Measurements from ENCODE around the gene LRRD1.

The LRRD1 gene

DNA sequence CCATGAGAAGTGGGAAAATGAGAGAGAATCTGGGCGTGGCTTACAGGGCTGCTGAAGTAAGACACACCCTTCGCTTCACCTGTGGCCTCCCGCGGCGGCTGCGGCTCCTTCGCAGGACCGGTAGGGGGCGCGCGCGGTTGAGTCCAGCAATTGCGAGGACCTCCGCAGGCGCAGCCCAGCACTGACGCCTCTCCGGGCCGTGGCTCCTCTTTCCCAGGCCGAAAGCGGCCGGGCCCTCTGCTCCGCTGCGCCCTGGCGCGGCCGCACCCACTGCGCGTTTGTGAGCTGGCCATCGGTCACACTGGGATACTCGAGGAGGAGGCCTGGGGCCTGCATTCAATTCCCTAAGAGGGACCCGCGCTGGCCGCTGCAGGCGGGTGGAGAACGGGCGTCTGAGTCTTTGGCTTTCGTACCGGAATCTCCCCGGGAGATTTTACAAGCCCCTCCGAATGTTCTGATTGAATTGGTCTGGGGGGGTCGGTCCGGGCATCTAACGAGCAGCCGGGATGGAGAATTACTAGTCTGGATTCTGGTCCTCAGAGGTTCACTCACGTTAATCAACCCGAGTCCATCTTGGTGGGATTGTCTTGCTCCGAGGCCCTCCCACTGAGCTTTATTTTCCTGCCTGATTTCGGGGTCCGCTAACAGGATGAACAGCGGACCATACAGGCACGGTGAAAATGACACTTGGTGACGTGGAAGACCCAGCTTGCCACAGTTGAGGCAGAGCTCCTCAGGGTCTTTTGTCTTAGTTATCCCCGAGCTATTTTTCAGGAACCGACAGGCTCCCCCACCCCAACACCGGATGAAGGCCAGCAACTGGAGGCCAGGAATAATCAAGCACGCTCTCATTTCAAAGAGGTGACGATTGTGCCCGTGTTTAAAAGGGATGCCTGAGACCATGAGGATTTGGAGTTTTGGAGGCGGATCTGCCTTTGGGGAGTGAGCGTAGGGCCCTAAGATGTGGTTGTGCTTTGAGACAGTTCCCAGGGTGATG, at the start of gene LRRD1:
Gene LRRD1, minus strand, starts transcription at position 215 of the 997 bp plus-strand sequence. CDS start 13,940 bp downstream, outside the sequence.
- Mint-ChIP-seq H3K27ac (no peak within 1 kb of the TSS), H3K27me3 (ENCODE audit: low read depth, poor library complexity) (peaks cover 8% of the 10 kb centered on the region), H3K4me3 (peak within 1 kb of the TSS; percentile 74), H3K36me3 (ENCODE audit: low read depth) (peaks cover 7% of the 10 kb centered on the region), H3K9me3 (peaks cover 38% of the 10 kb centered on the region), H3K4me1 (peaks cover 9% of the 10 kb centered on the region)
- TF ChIP-seq, protein P1, sequence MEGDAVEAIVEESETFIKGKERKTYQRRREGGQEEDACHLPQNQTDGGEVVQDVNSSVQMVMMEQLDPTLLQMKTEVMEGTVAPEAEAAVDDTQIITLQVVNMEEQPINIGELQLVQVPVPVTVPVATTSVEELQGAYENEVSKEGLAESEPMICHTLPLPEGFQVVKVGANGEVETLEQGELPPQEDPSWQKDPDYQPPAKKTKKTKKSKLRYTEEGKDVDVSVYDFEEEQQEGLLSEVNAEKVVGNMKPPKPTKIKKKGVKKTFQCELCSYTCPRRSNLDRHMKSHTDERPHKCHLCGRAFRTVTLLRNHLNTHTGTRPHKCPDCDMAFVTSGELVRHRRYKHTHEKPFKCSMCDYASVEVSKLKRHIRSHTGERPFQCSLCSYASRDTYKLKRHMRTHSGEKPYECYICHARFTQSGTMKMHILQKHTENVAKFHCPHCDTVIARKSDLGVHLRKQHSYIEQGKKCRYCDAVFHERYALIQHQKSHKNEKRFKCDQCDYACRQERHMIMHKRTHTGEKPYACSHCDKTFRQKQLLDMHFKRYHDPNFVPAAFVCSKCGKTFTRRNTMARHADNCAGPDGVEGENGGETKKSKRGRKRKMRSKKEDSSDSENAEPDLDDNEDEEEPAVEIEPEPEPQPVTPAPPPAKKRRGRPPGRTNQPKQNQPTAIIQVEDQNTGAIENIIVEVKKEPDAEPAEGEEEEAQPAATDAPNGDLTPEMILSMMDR (IDR thresholded peaks at IDR 0.05) = peak; percentile 91
- DNase-seq = peak; percentile 88

DNA sequence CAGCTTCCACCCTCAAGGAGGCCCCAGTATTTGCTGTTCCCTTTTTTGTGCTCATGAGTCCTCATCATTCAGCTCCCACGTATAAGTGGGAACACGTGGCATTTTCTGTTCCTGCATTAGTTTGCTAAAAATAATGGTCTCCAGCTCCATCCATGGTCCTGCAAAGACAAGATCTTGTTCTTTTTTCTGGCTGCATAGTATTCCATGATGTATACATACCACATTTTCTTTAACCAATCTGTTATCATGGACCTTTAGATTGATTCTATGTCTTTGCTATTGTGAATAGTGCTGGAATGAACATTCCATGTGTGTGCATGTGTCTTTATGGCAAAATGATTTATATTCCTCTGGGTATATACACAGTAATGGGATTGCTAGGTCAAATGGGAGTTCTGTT, 49.8 kb upstream of the LRRD1 start:
- H3K9me3 Mint-ChIP-seq = peaks cover 8% of the 10 kb centered on the region
- TF ChIP-seq, protein P1 (IDR thresholded peaks at IDR 0.05) = no peak
- H3K4me3 Mint-ChIP-seq = no peak overlapping the region
- no peaks in the 10 kb centered on the region for H3K4me1 Mint-ChIP-seq
- H3K27ac Mint-ChIP-seq = no peak overlapping the region
- peaks cover 3% of the 10 kb centered on the region for H3K27me3 Mint-ChIP-seq (ENCODE audit: low read depth, poor library complexity)
- no peak for DNase-seq
- peaks cover 75% of the 10 kb centered on the region for H3K36me3 Mint-ChIP-seq (ENCODE audit: low read depth)

DNA sequence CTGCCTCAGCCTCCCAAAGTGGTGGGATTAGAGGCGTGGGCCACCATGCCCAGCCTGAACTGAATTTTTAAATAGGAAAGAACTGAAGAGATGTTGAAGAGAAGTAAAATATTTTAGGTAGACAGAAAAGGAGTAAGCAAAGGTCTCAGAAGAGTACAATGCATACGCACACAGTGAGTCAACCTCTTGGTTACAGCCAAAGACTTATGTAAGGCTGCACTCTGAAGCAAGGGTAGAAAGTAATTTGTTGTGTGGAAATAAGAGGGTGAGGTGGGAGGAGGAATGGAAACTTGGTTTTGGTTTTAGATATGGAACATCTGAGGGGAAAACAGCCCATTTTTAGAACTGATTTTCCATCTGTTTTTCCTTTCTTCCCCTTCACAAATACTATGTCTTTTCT, 49.2 kb upstream of the LRRD1 start:
- H3K36me3 Mint-ChIP-seq (ENCODE audit: low read depth) = peaks cover 73% of the 10 kb centered on the region
- no peak for DNase-seq
- H3K9me3 Mint-ChIP-seq = peaks cover 8% of the 10 kb centered on the region
- no peak overlapping the region for H3K4me3 Mint-ChIP-seq
- TF ChIP-seq, protein P1 (IDR thresholded peaks at IDR 0.05) = no peak
- H3K27ac Mint-ChIP-seq = no peak overlapping the region
- H3K4me1 Mint-ChIP-seq = no peaks in the 10 kb centered on the region
- H3K27me3 Mint-ChIP-seq (ENCODE audit: low read depth, poor library complexity) = peaks cover 3% of the 10 kb centered on the region

DNA sequence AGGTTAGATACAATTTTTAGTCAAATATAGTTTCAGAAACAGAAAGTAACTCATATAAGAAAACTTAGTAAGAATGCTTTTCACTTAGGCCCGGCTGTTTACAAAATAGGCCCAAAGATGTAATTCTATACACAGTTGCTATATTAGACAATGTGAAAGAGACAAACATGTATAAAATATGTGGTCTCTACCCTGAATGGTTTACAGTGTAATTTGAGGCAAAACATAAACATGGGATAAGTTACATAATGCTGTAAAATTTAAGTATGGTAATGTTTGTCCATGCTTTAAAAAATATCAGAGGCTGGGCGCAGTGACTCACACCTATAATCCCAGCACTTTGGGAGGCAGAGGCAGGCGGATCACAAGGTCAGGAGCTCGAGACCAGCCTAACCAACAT, 48.0 kb upstream of the LRRD1 start:
- H3K4me1 Mint-ChIP-seq = no peaks in the 10 kb centered on the region
- no peak for DNase-seq
- H3K27me3 Mint-ChIP-seq (ENCODE audit: low read depth, poor library complexity) = peaks cover 3% of the 10 kb centered on the region
- H3K36me3 Mint-ChIP-seq (ENCODE audit: low read depth) = peaks cover 68% of the 10 kb centered on the region
- TF ChIP-seq, protein P1 (IDR thresholded peaks at IDR 0.05) = no peak
- no peak overlapping the region for H3K27ac Mint-ChIP-seq
- H3K4me3 Mint-ChIP-seq = no peak overlapping the region
- peaks cover 8% of the 10 kb centered on the region for H3K9me3 Mint-ChIP-seq

DNA sequence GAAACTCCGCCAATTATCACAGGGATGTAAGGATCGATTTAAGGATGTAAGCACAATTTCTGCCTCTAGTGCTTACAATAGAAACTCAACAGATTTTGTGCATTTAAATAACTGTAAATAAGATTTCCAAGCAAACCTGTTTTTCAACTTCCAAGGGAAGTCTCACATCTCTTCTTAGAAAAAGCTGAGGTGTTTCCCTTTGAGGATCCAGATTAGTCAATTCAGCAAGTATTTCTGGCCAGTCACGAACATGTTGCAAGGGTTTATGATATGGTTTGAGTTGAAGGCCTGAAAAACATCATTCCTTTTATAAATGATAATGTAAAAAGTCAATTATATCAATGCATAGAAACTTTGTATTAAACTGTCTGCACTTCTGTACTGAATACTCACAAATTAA, 42.8 kb upstream of the LRRD1 start:
- Mint-ChIP-seq H3K4me3 (no peak overlapping the region), H3K4me1 (no peaks in the 10 kb centered on the region), H3K27me3 (ENCODE audit: low read depth, poor library complexity) (no peaks in the 10 kb centered on the region), H3K27ac (no peak overlapping the region), H3K9me3 (no peaks in the 10 kb centered on the region), H3K36me3 (ENCODE audit: low read depth) (peaks cover 77% of the 10 kb centered on the region)
- DNase-seq = no peak
- TF ChIP-seq, protein P1 (IDR thresholded peaks at IDR 0.05) = no peak
